SK-N-SH (cell line): ENCODE measurements around the gene FCSK. TPM values are rescaled to one million over a fixed set of nuclear protein-coding genes. Genes with fewer than 3 reads are reported as not detected.
A peak's percentile ranks its signal among the peaks of the same experiment; 100 is the strongest.

ENCODE experiments used
- CTCF ChIA-PET: fragments of 300-600, 350-600 bp; formaldehyde crosslinking; extraction: SDS; loops from one replicate; lab custom pipeline; 2021; lab: Yijun Ruan, JAX
- POLR2A ChIA-PET: fragments of 350-600 bp; sonication (Branson Sonifier 250); formaldehyde crosslinking; extraction: SDS; loops from one replicate; lab custom pipeline; 2020; ENCODE audit warnings: antibody characterized with exemption, inconsistent platforms; lab: Yijun Ruan, JAX
- DNase-seq: peaks from one replicate; pipeline ENCODE4 v3.0.0; 2012
- H2AFZ ChIP-seq: fragments of 200-600 bp; sonication (generic); 2 replicates; pipeline ENCODE4 v1.8.1; 2016; ENCODE audit warnings: antibody characterized with exemption, mild to moderate bottlenecking, low read depth
- H3F3A ChIP-seq: fragments of 200-600 bp; sonication (generic); replicated peaks from 2 replicates; pipeline ENCODE3; 2016; ENCODE audit warnings: antibody characterized with exemption, mild to moderate bottlenecking; ENCODE audit not compliant: insufficient read depth
- H3K27ac ChIP-seq, 2 experiments: fragments of 200-500 bp in 1 of 2; fragments of 200-600 bp in 1 of 2; sonication (Bioruptor generic) in 1 of 2; sonication (generic), shearing (Covaris generic) in 1 of 2; 2 replicates each; pipeline versions ENCODE4 v1.5.1 to v1.6.1; 2014 to 2016; ENCODE audit warnings: low read depth in 2 of 2, inconsistent platforms in 1 of 2, low read length in 1 of 2, mild to moderate bottlenecking in 1 of 2, mixed read lengths in 1 of 2
- H3K27me3 ChIP-seq: fragments of 200-600 bp; sonication (generic), shearing (Covaris generic); 2 replicates; pipeline ENCODE4 v1.6.1; 2016; ENCODE audit warnings: mixed run types; ENCODE audit not compliant: insufficient read depth
- H3K36me3 ChIP-seq, 2 experiments: fragments of 200-500 bp in 1 of 2; fragments of 200-600 bp in 1 of 2; sonication (Bioruptor generic) in 1 of 2; sonication (generic) in 1 of 2; replicated peaks in 1 of 2; 2 replicates each; pipeline versions ENCODE3 to v1.5.1; 2014 to 2016; ENCODE audit warnings: low read length in 1 of 2, mild to moderate bottlenecking in 1 of 2; ENCODE audit not compliant: insufficient read depth in 2 of 2, control insufficient read depth in 1 of 2
- H3K4me1 ChIP-seq, 2 experiments: fragments of 200-500 bp in 1 of 2; fragments of 200-600 bp in 1 of 2; sonication (Bioruptor generic) in 1 of 2; sonication (generic), shearing (Covaris generic) in 1 of 2; 2 replicates each; pipeline versions ENCODE4 v1.5.1 to v1.6.1; 2014 to 2016; ENCODE audit warnings: low read depth in 1 of 2, low read length in 1 of 2, mixed run types in 1 of 2; ENCODE audit not compliant: insufficient read depth in 2 of 2, control insufficient read depth in 1 of 2
- H3K4me2 ChIP-seq: fragments of 200-600 bp; sonication (generic), shearing (Covaris generic); 2 replicates; pipeline ENCODE4 v1.6.1; 2017; ENCODE audit warnings: mixed run types
- H3K4me3 ChIP-seq, 2 experiments: fragments of 200-500 bp in 1 of 2; fragments of 200-600 bp in 1 of 2; sonication (Bioruptor generic) in 1 of 2; sonication (generic), shearing (Covaris generic) in 1 of 2; 2 replicates each; pipeline versions ENCODE4 v1.5.1 to v1.8.1; 2014 to 2016; ENCODE audit warnings: low read depth in 2 of 2, inconsistent platforms in 1 of 2, low read length in 1 of 2, mild to moderate bottlenecking in 1 of 2, mixed read lengths in 1 of 2, moderate library complexity in 1 of 2
- H3K79me2 ChIP-seq: fragments of 200-600 bp; sonication (generic); 2 replicates; pipeline ENCODE4 v1.8.1; 2017; ENCODE audit warnings: mild to moderate bottlenecking; ENCODE audit not compliant: insufficient read depth
- H3K9ac ChIP-seq: fragments of 200-600 bp; sonication (generic); 2 replicates; pipeline ENCODE4 v1.6.1; 2017; ENCODE audit warnings: mixed run types
- H3K9me2 ChIP-seq: fragments of 200-600 bp; sonication (generic); 2 replicates; pipeline ENCODE4 v1.6.1; 2017; ENCODE audit warnings: mixed run types
- H3K9me3 ChIP-seq: fragments of 200-600 bp; sonication (generic); 2 replicates; pipeline ENCODE4 v1.6.1; 2017; ENCODE audit warnings: mixed run types, mild to moderate bottlenecking, moderate library complexity
- H4K20me1 ChIP-seq: fragments of 200-600 bp; sonication (generic); 2 replicates; pipeline ENCODE4 v1.6.1; 2017; ENCODE audit warnings: mild to moderate bottlenecking, mixed run types; ENCODE audit not compliant: insufficient read depth
- CHD2 ChIP-seq: fragments of 150-350 bp; IDR thresholded peaks from 2 replicates; pipeline ENCODE4 v1.6.1; 2018; ENCODE audit warnings: low read length; ENCODE audit not compliant: partially characterized antibody
- FOXJ3 ChIP-seq: sonication (generic); formaldehyde crosslinking; IDR thresholded peaks from 2 replicates; pipeline ENCODE4 v1.5.1; 2020; ENCODE audit warnings: mild to moderate bottlenecking, missing genetic modification reagents
- FOXM1 ChIP-seq: IDR thresholded peaks from 2 replicates; pipeline ENCODE4 v1.4.0; 2012; ENCODE audit warnings: low read depth, mild to moderate bottlenecking
- MXI1 ChIP-seq: IDR thresholded peaks from 2 replicates; pipeline ENCODE4 v1.6.1; 2012; ENCODE audit warnings: mild to moderate bottlenecking, low read depth, low read length, improper control_type of control experiment
- RAD21 ChIP-seq: IDR thresholded peaks from 2 replicates; pipeline ENCODE4 v1.6.1; 2012; ENCODE audit warnings: mild to moderate bottlenecking, low read length
- RXRA ChIP-seq: IDR thresholded peaks from 2 replicates; pipeline ENCODE4 v1.4.0; 2012; ENCODE audit warnings: low read depth, mild to moderate bottlenecking, borderline replicate concordance
- SMC3 ChIP-seq: IDR thresholded peaks from 2 replicates; pipeline ENCODE4 v1.6.1; 2012; ENCODE audit warnings: low read depth, low read length, improper control_type of control experiment
- TCF12 ChIP-seq: IDR thresholded peaks from 2 replicates; pipeline ENCODE4 v1.4.0; 2012
- WGBS: methylation state at CpG from one replicate; pipeline ENCODE4 v1.1.6; 2017; ENCODE audit warnings: low lambda C conversion rate; 5-methylcytosine and 5-hydroxymethylcytosine counted together
- polyA plus RNA-seq, 3 experiments: library from polyadenylated mRNA; depleted of rRNA; stranded (reverse); fragments of >200 nt; gene quantifications; 2 replicates each; pipeline ENCODE4 v1.2.3, GENCODE V29; 2012
- TF ChIP-seq, protein P1 (sequence below): fragments of 200-600 bp; sonication (generic); IDR thresholded peaks from 2 replicates; pipeline ENCODE4 v1.6.1; 2017; ENCODE audit warnings: antibody characterized with exemption, mild to moderate bottlenecking, moderate library complexity

FCSK gene
- polyA plus RNA-seq, 1 of the 3 experiments (the other 2 are of a cell fraction), result 9.7 TPM

- Histone ChIP-seq H3K9ac (no peak overlapping the region), H3K9me2 (no peaks in the 10 kb centered on the region), H3K79me2 (peaks cover 84% of the 10 kb centered on the region), H3K4me3 (no peak overlapping the region), H4K20me1 (peaks cover 74% of the 10 kb centered on the region), H2AFZ (no peak overlapping the region), H3F3A (peaks cover 3% of the 10 kb centered on the region), H3K27me3 (no peaks in the 10 kb centered on the region), H3K27ac (peak overlapping the region in 1 of 2 experiments; percentile 23; a peak in 1 of 4 replicates), H3K9me3 (no peaks in the 10 kb centered on the region), H3K36me3 (peaks cover under 1 to 3% of the 10 kb centered on the region in 2 experiments), H3K4me2 (no peak overlapping the region), H3K4me1 (peaks cover 0 to 21% of the 10 kb centered on the region in 2 experiments; a peak in 1 of 4 replicates)
- ChIA-PET POLR2A (interaction anchor here (1.2 kb wide), 1 partner anchor 36 kb away, joined by 4 read pairs; no protein-coding TSS in a partner anchor), CTCF (interaction anchor here (1.2 to 1.7 kb wide), 3 partner anchors 8 to 43 kb away, joined by 3 to 4 read pairs (median 3); partner anchors contain the start of gene ST3GAL2)
- 81% methylated on average over 6 of the region's 7 CpGs for WGBS
- no peak for TF ChIP-seq RAD21
- no peak for DNase-seq
These were observed 36.7 kb upstream of the FCSK start for GRCh38 chr16:70417661-70418060.

- no peak for DNase-seq
- no peak overlapping the region for H3K9ac ChIP-seq
- H3K4me1 ChIP-seq, result peaks cover 0 to 26% of the 10 kb centered on the region in 2 experiments; a peak in 2 of 4 replicates
- POLR2A ChIA-PET, result no interaction called here
- peaks cover 78% of the 10 kb centered on the region for H4K20me1 ChIP-seq
- CTCF ChIA-PET, result interaction anchor here (1.5 to 1.7 kb wide), 2 partner anchors 9 to 42 kb away, joined by 3 to 4 read pairs; no protein-coding TSS in a partner anchor
- H3K4me2 ChIP-seq, result no peak overlapping the region
- H3K36me3 ChIP-seq, result peaks cover under 1 to 3% of the 10 kb centered on the region in 2 experiments
- no peak overlapping the region for H3K4me3 ChIP-seq
- H3F3A ChIP-seq, result peaks cover 3% of the 10 kb centered on the region
- H3K27ac ChIP-seq, result no peak overlapping the region; a peak in 1 of 4 replicates
- H3K27me3 ChIP-seq, result no peaks in the 10 kb centered on the region
- H3K9me3 ChIP-seq, result no peaks in the 10 kb centered on the region
- TF ChIP-seq, protein P1, sequence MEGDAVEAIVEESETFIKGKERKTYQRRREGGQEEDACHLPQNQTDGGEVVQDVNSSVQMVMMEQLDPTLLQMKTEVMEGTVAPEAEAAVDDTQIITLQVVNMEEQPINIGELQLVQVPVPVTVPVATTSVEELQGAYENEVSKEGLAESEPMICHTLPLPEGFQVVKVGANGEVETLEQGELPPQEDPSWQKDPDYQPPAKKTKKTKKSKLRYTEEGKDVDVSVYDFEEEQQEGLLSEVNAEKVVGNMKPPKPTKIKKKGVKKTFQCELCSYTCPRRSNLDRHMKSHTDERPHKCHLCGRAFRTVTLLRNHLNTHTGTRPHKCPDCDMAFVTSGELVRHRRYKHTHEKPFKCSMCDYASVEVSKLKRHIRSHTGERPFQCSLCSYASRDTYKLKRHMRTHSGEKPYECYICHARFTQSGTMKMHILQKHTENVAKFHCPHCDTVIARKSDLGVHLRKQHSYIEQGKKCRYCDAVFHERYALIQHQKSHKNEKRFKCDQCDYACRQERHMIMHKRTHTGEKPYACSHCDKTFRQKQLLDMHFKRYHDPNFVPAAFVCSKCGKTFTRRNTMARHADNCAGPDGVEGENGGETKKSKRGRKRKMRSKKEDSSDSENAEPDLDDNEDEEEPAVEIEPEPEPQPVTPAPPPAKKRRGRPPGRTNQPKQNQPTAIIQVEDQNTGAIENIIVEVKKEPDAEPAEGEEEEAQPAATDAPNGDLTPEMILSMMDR, result no peak
- no peak for TF ChIP-seq SMC3
- TF ChIP-seq FOXM1, result no peak
- no peak for TF ChIP-seq TCF12
- TF ChIP-seq MXI1, result no peak
- TF ChIP-seq RXRA, result no peak
- TF ChIP-seq FOXJ3 (CRISPR knock-in tag), result no peak
- no peak for TF ChIP-seq CHD2
- peaks cover 86% of the 10 kb centered on the region for H3K79me2 ChIP-seq
- WGBS, result 96% methylated on average over 12 of the region's 13 CpGs
- H3K9me2 ChIP-seq, result no peaks in the 10 kb centered on the region
- H2AFZ ChIP-seq, result no peak overlapping the region
These were observed 36.0 kb upstream of the FCSK start for GRCh38 chr16:70418274-70418992.
